Thyroid gland (tissue), 4 donors: ENCODE results near the gene ORMDL3. TPM values are rescaled to one million over a fixed set of nuclear protein-coding genes. Genes with fewer than 3 reads are reported as not detected.

Source experiments
- DNase-seq, 2 donors: peaks; one replicate each; pipeline ENCODE4 v3.0.0-alpha.2; 2019
- H3K27ac ChIP-seq, 3 donors: fragments of 200-600 bp; sonication (generic); 1 replicate in 2 of 3; 2 replicates in 1 of 3; pipeline ENCODE4 v1.5.1; 2016 to 2019; ENCODE audit warnings: mild to moderate bottlenecking in 1 of 3, moderate library complexity in 1 of 3
- H3K27me3 ChIP-seq: fragments of 200-600 bp; sonication (generic); one replicate; pipeline ENCODE4 v1.5.1; 2019
- H3K36me3 ChIP-seq, 2 donors: fragments of 200-600 bp; sonication (generic); one replicate each; pipeline ENCODE4 v1.5.1; 2016 to 2019
- H3K4me1 ChIP-seq, 2 donors: fragments of 200-600 bp; sonication (generic); one replicate each; pipeline ENCODE4 v1.5.1; 2017 to 2019
- H3K4me3 ChIP-seq, 3 donors: fragments of 200-600 bp; sonication (generic); replicated peaks in 1 of 3; 1 replicate in 2 of 3; 2 replicates in 1 of 3; pipeline ENCODE4 v1.5.1; 2016; ENCODE audit warnings: mild to moderate bottlenecking in 1 of 3
- H3K9me3 ChIP-seq: fragments of 200-600 bp; sonication (generic); one replicate; pipeline ENCODE4 v1.5.1; 2017
- POLR2A ChIP-seq, 2 donors: fragments of 450-650 bp; IDR thresholded peaks; one replicate each; pipeline ENCODE4 v1.6.1; 2017; ENCODE audit warnings: antibody characterized with exemption in 2 of 2, mild to moderate bottlenecking in 2 of 2, moderate library complexity in 1 of 2
- WGBS, 2 donors: methylation state at CpG; one replicate each; pipeline ENCODE4 v1.1.5; 2017; 5-methylcytosine and 5-hydroxymethylcytosine counted together
- intact Hi-C: fragments of 100-400 bp; cut with DNase I; formaldehyde crosslinking; loops from one replicate; pipeline ENCODE4 v1.15.1; 2023
- total RNA-seq, 4 donors: library from RNA; depleted of rRNA; stranded (reverse); fragments of >200 nt; gene quantifications; one replicate each; pipeline ENCODE4 v1.2.3, GENCODE V29; 2016
- TF ChIP-seq, protein P1 (sequence below), 6 experiments: fragments of 200-600 bp in 3 of 6; fragments of 450-650 bp in 3 of 6; sonication (generic) in 3 of 6; IDR thresholded peaks; one replicate each; pipeline ENCODE4 v1.5.1; 2016 to 2019; ENCODE audit warnings: antibody characterized with exemption in 6 of 6, mild to moderate bottlenecking in 2 of 6, inconsistent platforms in 1 of 6, moderate library complexity in 1 of 6

ORMDL3 gene
- total RNA-seq, 4 donors from 2014 or later = 81.4 to 125 (median 99.0) TPM

DNA sequence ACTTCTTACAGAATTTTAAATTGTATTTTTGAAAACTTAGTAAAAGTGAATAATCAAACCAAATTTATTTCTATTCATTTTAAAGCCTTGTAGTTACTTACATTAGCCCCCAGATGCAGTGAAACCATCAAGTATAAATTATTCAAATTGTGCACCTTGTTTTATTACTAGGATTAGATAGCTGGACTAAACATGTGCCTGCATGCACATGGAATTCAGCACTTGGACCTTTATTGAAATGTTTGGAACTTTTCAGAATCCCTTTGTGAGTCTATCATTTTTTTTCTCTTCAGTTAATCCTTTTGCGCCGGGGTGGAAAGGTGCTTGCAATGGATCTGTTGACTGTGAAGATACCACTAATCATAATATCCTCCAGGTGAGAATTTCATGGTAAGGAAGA lies 54.6 kb downstream of the ORMDL3 start:
- WGBS, 2 donors = 64 to 82% methylated on average over 2 of the region's 2 CpGs
- Histone ChIP-seq H3K36me3 (no peaks in the 10 kb centered on the region), H3K4me3 (no peak overlapping the region), H3K9me3 (no peaks in the 10 kb centered on the region), H3K4me1 (no peaks in the 10 kb centered on the region), H3K27me3 (no peaks in the 10 kb centered on the region), H3K27ac (no peak overlapping the region)
- TF ChIP-seq, protein P1, sequence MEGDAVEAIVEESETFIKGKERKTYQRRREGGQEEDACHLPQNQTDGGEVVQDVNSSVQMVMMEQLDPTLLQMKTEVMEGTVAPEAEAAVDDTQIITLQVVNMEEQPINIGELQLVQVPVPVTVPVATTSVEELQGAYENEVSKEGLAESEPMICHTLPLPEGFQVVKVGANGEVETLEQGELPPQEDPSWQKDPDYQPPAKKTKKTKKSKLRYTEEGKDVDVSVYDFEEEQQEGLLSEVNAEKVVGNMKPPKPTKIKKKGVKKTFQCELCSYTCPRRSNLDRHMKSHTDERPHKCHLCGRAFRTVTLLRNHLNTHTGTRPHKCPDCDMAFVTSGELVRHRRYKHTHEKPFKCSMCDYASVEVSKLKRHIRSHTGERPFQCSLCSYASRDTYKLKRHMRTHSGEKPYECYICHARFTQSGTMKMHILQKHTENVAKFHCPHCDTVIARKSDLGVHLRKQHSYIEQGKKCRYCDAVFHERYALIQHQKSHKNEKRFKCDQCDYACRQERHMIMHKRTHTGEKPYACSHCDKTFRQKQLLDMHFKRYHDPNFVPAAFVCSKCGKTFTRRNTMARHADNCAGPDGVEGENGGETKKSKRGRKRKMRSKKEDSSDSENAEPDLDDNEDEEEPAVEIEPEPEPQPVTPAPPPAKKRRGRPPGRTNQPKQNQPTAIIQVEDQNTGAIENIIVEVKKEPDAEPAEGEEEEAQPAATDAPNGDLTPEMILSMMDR (IDR thresholded peaks at IDR 0.05) = peak in 2 of 6 experiments; percentile 54
- no peak for TF ChIP-seq POLR2A (IDR thresholded peaks at IDR 0.05)
- intact Hi-C loops = loop anchor here (10.0 kb wide), 1 partner anchor 102 kb away; no protein-coding TSS in a partner anchor
- DNase-seq = no peak

DNA sequence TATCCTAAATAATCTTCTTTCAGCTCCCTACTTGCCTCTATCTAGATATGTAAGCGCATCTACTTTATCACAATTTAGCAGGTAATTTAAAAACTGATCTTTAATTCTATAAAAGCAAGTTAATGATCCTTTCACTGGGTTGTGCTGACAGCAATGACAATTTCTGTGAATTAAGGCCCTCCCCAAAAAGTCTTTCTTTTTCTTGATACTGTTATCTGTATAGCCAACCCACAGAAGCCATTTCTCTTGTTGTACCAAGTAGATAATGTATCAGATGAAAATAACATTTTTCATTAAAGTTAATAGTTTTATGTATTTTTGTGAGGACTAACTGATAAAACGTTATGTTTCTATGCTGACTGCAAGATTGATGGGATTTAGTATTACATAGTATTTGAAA lies 55.6 kb downstream of the ORMDL3 start:
- H3K9me3 ChIP-seq = no peaks in the 10 kb centered on the region
- no peak for DNase-seq
- H3K4me3 ChIP-seq = no peak overlapping the region
- WGBS, 2 donors = 77 to 87% methylated on average over 2 of the region's 2 CpGs
- H3K4me1 ChIP-seq = no peaks in the 10 kb centered on the region
- intact Hi-C loops = loop anchor here (10.0 kb wide), 1 partner anchor 103 kb away; no protein-coding TSS in a partner anchor
- no peaks in the 10 kb centered on the region for H3K36me3 ChIP-seq
- TF ChIP-seq, protein P1 (IDR thresholded peaks at IDR 0.05) = no peak
- TF ChIP-seq POLR2A (IDR thresholded peaks at IDR 0.05) = no peak
- no peak overlapping the region for H3K27ac ChIP-seq
- no peaks in the 10 kb centered on the region for H3K27me3 ChIP-seq

Other genes with a start within 250 kb of the ORMDL3 start
- 10 to 100 TPM; 55.6 to 88.1 (median 72.7) TPM for gene PGAP3, start 239.5 kb downstream of the ORMDL3 start, total RNA-seq
- gene ERBB2, start 227.5 kb downstream of the ORMDL3 start, total RNA-seq = 100 to 1,000 TPM in 3 of 4 donors, 10 to 100 TPM in 1; 74.3 to 170 (median 139) TPM
- 100 to 1,000 TPM in 1 of 4 donors, 10 to 100 TPM in 3; 39.8 to 134 (median 70.3) TPM for gene MIEN1, start 197.1 kb downstream of the ORMDL3 start, total RNA-seq
- gene GRB7, start 189.7 kb downstream of the ORMDL3 start, total RNA-seq = 10 to 100 TPM in 1 of 4 donors, 1 to 10 TPM in 3; 7.1 to 14.0 (median 8.7) TPM
- gene IKZF3, start 63.3 kb downstream of the ORMDL3 start, total RNA-seq = 1 to 10 TPM; 1.8 to 2.8 (median 2.6) TPM
- gene ZPBP2, start 59.4 kb downstream of the ORMDL3 start, total RNA-seq = under 1 TPM in 1 of 4 donors, not detected in 3; 0.40 TPM
- 10 to 100 TPM in 1 of 4 donors, 1 to 10 TPM in 3; 7.7 to 13.2 (median 8.3) TPM for gene GSDMB, start 9.0 kb downstream of the ORMDL3 start, total RNA-seq
- gene LRRC3C, start 131 bp upstream of the ORMDL3 start, total RNA-seq = not detected
- gene GSDMA, start 35.4 kb upstream of the ORMDL3 start, total RNA-seq = not detected
- 100 to 1,000 TPM in 1 of 4 donors, 10 to 100 TPM in 3; 65.0 to 100 (median 98.8) TPM for gene PSMD3, start 53.2 kb upstream of the ORMDL3 start, total RNA-seq
- gene CSF3, start 87.8 kb upstream of the ORMDL3 start, total RNA-seq = not detected
- 10 to 100 TPM; 37.1 to 68.4 (median 56.6) TPM for gene MED24, start 126.8 kb upstream of the ORMDL3 start, total RNA-seq
- gene THRA, start 135.4 kb upstream of the ORMDL3 start, total RNA-seq = 10 to 100 TPM; 34.0 to 52.9 (median 44.8) TPM
- gene NR1D1, start 173.0 kb upstream of the ORMDL3 start, total RNA-seq = 1 to 10 TPM; 3.4 to 9.9 (median 5.1) TPM
- 100 to 1,000 TPM in 1 of 4 donors, 10 to 100 TPM in 3; 69.9 to 101 (median 80.4) TPM for gene MSL1, start 194.4 kb upstream of the ORMDL3 start, total RNA-seq
- gene CASC3, start 212.9 kb upstream of the ORMDL3 start, total RNA-seq = 100 to 1,000 TPM in 1 of 4 donors, 10 to 100 TPM in 3; 88.2 to 103 (median 95.5) TPM
- gene RAPGEFL1, start 249.9 kb upstream of the ORMDL3 start, total RNA-seq = 1 to 10 TPM; 1.3 to 5.2 (median 4.1) TPM